Measurements from ENCODE around the gene NAA80. TPM values are rescaled to one million over a fixed set of nuclear protein-coding genes. Genes with fewer than 3 reads are reported as not detected.

Gene NAA80
- total and polyA plus RNA-seq, 12 donors = 5.2 to 19.8 (median 11.0) TPM

GRCh38 chr3:50258979-50259378, 40.2 kb downstream of the NAA80 start:
- no peak for DNase-seq
- intact Hi-C loops (cut with DNase I) = no loop called here
- peaks cover 23 to 42% of the 10 kb centered on the region in 2 donors for H3K4me1 ChIP-seq (replicated peaks in 1 of 2)
- no peaks in the 10 kb centered on the region for H3K9me3 ChIP-seq (replicated peaks in 1 of 3)
- H3K4me3 ChIP-seq = no peak overlapping the region
- TF ChIP-seq CTCF (IDR thresholded peaks at IDR 0.05) = no peak
- peaks cover 0 to 43% of the 10 kb centered on the region in 2 donors for H3K36me3 ChIP-seq (replicated peaks in 1 of 2)
- H3K27ac ChIP-seq = peak overlapping the region in 3 of 5 donors; percentile 96 to 98 (median 97)
- no peaks in the 10 kb centered on the region for H3K27me3 ChIP-seq
- WGBS, 4 donors = 82 to 85% (median 84%) methylated on average over 12 to 16 of the region's 16 CpGs

- intact Hi-C loops (cut with DNase I) = no loop called here
- H3K36me3 ChIP-seq (replicated peaks in 1 of 2) = peaks cover 0 to 51% of the 10 kb centered on the region in 2 donors
- H3K9me3 ChIP-seq (replicated peaks in 1 of 3) = no peaks in the 10 kb centered on the region
- peaks cover 17 to 37% of the 10 kb centered on the region in 2 donors for H3K4me1 ChIP-seq (replicated peaks in 1 of 2)
- H3K27ac ChIP-seq = peak overlapping the region in 1 of 5 donors; percentile 2
- no peak for TF ChIP-seq CTCF (IDR thresholded peaks at IDR 0.05)
- no peak for TF ChIP-seq POLR2A (IDR thresholded peaks at IDR 0.05)
- no peak overlapping the region for H3K4me3 ChIP-seq
- no peak for DNase-seq
- H3K27me3 ChIP-seq = no peaks in the 10 kb centered on the region
- WGBS, 4 donors = 88 to 92% (median 89%) methylated on average over 14 to 17 of the region's 17 CpGs
These were observed 41.0 kb downstream of the NAA80 start for GRCh38 chr3:50258029-50258680.

- 88 to 96% (median 89%) methylated on average over 17 to 20 of the region's 20 CpGs for whole genome bisulfite sequencing, 4 donors
- Histone ChIP-seq H3K27ac (no peak overlapping the region), H3K4me1 (replicated peaks in 1 of 2) (peaks cover 15 to 32% of the 10 kb centered on the region in 2 donors), H3K27me3 (no peaks in the 10 kb centered on the region), H3K4me3 (no peak overlapping the region), H3K9me3 (replicated peaks in 1 of 3) (no peaks in the 10 kb centered on the region), H3K36me3 (replicated peaks in 1 of 2) (peaks cover 0 to 60% of the 10 kb centered on the region in 2 donors)
- DNase-seq = no peak
- no peak for TF ChIP-seq POLR2A (IDR thresholded peaks at IDR 0.05)
- peak in 4 of 6 experiments; percentile 12 to 38 (median 26) for TF ChIP-seq CTCF (IDR thresholded peaks at IDR 0.05)
- intact Hi-C loops (cut with DNase I) = no loop called here
These were observed 42.0 kb downstream of the NAA80 start for GRCh38 chr3:50256978-50257890.

- intact Hi-C loops (cut with DNase I) = no loop called here
These were observed 44.0 kb downstream of the NAA80 start for GRCh38 chr3:50255251-50255615.

More at GRCh38 chr3:50255251-50255615, 44.0 kb downstream of the NAA80 start:
- Histone ChIP-seq H3K27ac (peak overlapping the region; percentile 29 to 86 (median 60)), H3K27me3 (no peaks in the 10 kb centered on the region), H3K4me3 (no peak overlapping the region), H3K4me1 (replicated peaks in 1 of 2) (peaks cover 2 to 33% of the 10 kb centered on the region in 2 donors), H3K9me3 (replicated peaks in 1 of 3) (no peaks in the 10 kb centered on the region), H3K36me3 (replicated peaks in 1 of 2) (peaks cover 0 to 67% of the 10 kb centered on the region in 2 donors)
- TF ChIP-seq POLR2A (IDR thresholded peaks at IDR 0.05) (no peak), CTCF (IDR thresholded peaks at IDR 0.05) (no peak)
- DNase-seq = no peak
- 77 to 93% (median 87%) methylated on average over 4 to 9 of the region's 9 CpGs for WGBS, 4 donors

All from adrenal gland (tissue), 12 donors.